Measurements from ENCODE around the gene CPNE6.

DNA sequence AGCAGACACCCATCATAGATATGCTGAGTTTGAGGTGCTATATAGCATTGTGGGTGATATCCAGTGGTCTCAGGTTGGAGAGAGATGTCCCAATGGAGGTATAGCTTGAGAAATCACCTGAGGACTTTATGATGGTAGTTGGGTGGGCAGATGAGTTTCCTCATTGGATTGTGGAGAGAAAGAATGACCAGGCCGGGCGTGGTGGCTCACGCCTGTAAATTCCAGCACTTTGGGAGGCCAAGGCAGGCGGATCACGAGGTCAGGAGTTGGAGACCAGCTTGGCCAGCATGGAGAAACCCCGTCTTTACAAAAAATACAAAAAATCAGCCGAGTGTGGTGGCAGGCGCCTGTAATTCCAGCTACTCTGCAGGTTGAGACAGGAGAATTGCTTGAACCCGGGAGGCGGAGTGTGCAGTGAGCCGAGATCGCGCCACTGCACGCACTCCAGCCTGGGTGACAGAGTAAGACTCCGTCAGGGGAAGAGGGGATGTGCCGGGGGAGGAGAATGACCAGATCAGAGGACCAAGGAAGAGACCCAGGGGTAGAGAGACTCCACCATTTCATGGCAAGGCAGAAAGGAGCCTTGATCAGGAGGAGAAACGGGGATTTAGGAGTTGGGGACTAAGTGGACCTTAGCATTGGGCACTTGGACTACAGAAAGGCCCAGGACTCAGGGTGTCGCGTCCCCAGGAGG lies 22.0 kb downstream of the CPNE6 start:
- TF ChIP-seq JUND (IDR thresholded peaks at IDR 0.05) = no peak
- TF ChIP-seq, protein P1, sequence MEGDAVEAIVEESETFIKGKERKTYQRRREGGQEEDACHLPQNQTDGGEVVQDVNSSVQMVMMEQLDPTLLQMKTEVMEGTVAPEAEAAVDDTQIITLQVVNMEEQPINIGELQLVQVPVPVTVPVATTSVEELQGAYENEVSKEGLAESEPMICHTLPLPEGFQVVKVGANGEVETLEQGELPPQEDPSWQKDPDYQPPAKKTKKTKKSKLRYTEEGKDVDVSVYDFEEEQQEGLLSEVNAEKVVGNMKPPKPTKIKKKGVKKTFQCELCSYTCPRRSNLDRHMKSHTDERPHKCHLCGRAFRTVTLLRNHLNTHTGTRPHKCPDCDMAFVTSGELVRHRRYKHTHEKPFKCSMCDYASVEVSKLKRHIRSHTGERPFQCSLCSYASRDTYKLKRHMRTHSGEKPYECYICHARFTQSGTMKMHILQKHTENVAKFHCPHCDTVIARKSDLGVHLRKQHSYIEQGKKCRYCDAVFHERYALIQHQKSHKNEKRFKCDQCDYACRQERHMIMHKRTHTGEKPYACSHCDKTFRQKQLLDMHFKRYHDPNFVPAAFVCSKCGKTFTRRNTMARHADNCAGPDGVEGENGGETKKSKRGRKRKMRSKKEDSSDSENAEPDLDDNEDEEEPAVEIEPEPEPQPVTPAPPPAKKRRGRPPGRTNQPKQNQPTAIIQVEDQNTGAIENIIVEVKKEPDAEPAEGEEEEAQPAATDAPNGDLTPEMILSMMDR (IDR thresholded peaks at IDR 0.05 in 2 of 3, conservative IDR thresholded peaks at IDR 0.05 in 1 of 3; ENCODE audit: borderline replicate concordance in 1 of 3, insufficient read depth in 1 of 3, low read depth in 2 of 3, low read length in 2 of 3) = no peak
- TF ChIP-seq, protein P2, sequence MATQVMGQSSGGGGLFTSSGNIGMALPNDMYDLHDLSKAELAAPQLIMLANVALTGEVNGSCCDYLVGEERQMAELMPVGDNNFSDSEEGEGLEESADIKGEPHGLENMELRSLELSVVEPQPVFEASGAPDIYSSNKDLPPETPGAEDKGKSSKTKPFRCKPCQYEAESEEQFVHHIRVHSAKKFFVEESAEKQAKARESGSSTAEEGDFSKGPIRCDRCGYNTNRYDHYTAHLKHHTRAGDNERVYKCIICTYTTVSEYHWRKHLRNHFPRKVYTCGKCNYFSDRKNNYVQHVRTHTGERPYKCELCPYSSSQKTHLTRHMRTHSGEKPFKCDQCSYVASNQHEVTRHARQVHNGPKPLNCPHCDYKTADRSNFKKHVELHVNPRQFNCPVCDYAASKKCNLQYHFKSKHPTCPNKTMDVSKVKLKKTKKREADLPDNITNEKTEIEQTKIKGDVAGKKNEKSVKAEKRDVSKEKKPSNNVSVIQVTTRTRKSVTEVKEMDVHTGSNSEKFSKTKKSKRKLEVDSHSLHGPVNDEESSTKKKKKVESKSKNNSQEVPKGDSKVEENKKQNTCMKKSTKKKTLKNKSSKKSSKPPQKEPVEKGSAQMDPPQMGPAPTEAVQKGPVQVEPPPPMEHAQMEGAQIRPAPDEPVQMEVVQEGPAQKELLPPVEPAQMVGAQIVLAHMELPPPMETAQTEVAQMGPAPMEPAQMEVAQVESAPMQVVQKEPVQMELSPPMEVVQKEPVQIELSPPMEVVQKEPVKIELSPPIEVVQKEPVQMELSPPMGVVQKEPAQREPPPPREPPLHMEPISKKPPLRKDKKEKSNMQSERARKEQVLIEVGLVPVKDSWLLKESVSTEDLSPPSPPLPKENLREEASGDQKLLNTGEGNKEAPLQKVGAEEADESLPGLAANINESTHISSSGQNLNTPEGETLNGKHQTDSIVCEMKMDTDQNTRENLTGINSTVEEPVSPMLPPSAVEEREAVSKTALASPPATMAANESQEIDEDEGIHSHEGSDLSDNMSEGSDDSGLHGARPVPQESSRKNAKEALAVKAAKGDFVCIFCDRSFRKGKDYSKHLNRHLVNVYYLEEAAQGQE (IDR thresholded peaks at IDR 0.05; ENCODE audit: low read depth) = no peak
- TF ChIP-seq FOSL1 (IDR thresholded peaks at IDR 0.05; ENCODE audit: low read depth) = no peak

All from HCT116 (cell line).